Measurements from ENCODE around the gene FKRP.
"Not testable (repeated sequence)": the region's sequence is repeated elsewhere in the genome, so short reads cannot be mapped to it uniquely, and the experiment has no call there.

Gene FKRP

GRCh38 chr19:46745521-46746280 is at the start of gene FKRP:
TSS of gene FKRP (plus strand) at chr19:46746057. CDS start at chr19:46755451, 9,394 bp downstream.
- DNase-seq: no peak

DNA sequence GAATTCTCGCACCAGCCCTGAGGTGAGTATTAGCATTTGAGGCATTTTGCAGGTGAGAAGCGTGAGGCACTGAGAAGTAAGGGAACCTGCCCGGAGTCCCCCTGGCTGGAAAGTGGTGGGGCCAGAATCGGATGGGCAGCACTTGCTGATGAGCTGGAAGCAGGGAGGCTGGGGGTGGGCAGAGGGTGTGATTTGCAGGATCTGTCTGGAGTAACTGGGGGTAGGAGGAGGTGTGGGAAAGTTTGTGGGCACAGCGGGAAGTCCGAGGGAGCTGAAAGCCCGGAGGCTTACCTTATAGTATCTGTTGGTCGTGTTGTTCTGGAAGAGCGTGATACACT is 49.0 kb upstream of the FKRP start:
- DNase-seq: no peak

- no peak for DNase-seq
These were observed 48.5 kb upstream of the FKRP start for GRCh38 chr19:46697204-46697960.

GRCh38 chr19:46698395-46699321 is 47.2 kb upstream of the FKRP start:
- DNase-seq: no peak

GRCh38 chr19:46700704-46701103 is 45.2 kb upstream of the FKRP start:
- no peak for DNase-seq

DNA sequence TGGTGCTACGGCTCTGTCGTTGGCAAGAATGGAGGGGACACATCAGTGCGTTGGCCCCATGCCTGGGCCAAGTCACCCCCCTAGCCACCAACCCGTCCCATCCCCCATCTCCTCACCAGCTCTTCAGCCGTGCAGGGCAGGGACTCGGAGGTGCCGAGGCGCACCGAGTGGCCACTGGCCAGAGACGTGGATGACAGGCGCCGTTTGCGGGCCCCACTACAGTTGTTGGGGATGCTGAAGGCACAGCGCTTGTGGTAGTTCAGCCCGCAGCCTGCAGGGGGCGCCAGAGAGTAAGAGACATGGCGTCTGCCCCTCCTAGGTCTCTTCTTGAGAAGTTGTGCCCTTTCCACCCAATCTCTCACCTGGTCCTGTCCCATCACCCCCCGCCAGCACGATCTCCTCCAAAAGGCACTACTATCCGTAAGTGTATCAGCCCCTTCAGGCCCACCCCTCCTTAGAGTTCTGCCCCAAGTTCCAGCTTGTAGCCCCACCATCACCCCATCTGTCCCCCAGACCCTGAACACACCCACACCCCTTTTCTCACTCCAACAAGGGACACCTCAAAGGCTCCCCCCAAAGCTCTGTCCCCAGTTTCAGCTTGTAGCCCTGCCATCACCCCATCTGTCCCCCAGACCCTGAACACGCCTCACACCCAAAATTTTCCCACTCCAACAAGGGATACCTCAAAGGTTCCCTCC is 41.3 kb upstream of the FKRP start:
- DNase-seq: no peak

- no peak for DNase-seq
These were observed 35.2 kb upstream of the FKRP start for GRCh38 chr19:46710687-46711086.

GRCh38 chr19:46712768-46713338 is 33.0 kb upstream of the FKRP start:
- DNase-seq: not testable (repeated sequence)

- peak; percentile 77 for DNase-seq
These were observed 31.9 kb upstream of the FKRP start for GRCh38 chr19:46713781-46714443.

GRCh38 chr19:46714444-46715106 is 31.3 kb upstream of the FKRP start:
- DNase-seq: no peak

- DNase-seq: no peak
These were observed 30.3 kb upstream of the FKRP start for GRCh38 chr19:46715620-46715974.

GRCh38 chr19:46715975-46716671 is 29.7 kb upstream of the FKRP start:
- no peak for DNase-seq

DNA sequence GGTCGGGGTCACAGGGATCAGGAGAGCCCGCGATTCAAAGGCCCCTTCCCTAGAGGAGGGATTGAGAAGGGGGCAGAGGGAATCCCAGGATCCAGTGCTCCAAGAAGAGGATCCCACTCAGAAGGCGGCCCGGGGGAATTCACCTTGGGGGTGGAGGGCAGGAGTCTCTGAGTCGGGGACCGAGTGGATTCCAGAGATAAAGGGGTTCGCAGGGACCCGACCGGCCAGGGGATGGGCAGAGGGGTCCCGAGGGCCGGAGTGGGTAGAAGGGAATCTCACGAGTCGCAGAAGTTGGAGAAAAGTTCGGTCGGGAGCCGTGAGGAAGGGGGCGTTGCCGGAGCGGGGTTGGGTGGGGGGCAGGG is 29.2 kb upstream of the FKRP start:
- DNase-seq: no peak

DNA sequence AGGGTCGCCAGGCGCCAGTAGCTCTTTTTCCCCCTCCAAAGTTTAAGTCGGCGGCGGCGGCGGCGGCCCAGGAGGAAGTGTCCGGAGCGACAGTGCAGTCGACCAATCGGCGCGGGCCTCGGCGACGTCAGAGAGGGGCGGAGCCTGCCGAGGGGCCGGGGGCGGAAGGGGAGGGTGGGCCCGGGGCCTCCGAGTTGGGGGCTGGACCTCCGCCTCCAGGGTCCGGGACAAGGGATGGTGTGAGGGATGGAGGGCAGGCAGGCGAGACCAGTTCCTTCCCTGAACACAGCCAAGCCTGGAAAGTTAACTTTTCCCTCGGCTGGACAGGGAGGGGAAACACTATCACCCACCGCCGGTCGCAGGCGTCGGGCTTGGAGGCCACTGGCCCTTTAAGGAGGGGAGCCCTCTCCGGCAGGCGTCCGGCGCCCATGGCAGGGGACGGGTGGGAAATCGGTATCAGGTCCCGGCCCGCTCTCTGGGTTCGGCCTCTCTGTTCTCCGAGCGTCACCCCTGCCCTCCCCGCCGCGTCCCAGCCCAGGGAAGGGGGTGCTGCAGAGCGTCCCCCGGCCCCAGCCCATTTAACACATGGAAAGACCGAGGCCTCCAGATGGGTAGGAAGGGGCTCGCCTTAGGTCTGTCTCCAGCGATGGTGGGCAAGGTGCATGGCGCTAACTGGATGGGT is 28.7 kb upstream of the FKRP start, which contains the start of gene PRKD2:
Gene PRKD2 (minus strand): TSS at position 81 of the 682 bp plus-strand sequence. CDS start 744 bp downstream, outside the sequence.
- no peak for DNase-seq

DNA sequence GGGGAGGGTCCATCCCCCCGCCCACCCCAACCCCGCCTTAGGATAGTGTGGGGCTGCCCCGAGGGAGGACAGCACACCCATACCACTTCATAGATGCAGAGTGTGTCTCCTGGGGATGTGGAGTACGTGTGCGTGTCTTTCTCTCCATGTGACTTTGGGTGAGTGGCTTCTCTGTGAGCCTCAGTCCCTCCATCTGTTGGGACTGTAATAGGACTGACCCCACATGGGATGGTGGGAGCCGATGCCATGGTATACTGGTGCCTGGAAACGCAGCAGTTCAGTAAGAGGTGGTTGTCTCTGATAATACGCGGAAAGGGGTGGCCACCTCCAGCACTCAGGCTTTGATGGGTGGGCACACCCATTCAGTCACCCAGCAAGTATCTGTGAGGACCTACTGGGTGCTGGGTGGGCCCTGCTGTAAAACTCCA is 28.1 kb upstream of the FKRP start:
- no peak for DNase-seq

DNA sequence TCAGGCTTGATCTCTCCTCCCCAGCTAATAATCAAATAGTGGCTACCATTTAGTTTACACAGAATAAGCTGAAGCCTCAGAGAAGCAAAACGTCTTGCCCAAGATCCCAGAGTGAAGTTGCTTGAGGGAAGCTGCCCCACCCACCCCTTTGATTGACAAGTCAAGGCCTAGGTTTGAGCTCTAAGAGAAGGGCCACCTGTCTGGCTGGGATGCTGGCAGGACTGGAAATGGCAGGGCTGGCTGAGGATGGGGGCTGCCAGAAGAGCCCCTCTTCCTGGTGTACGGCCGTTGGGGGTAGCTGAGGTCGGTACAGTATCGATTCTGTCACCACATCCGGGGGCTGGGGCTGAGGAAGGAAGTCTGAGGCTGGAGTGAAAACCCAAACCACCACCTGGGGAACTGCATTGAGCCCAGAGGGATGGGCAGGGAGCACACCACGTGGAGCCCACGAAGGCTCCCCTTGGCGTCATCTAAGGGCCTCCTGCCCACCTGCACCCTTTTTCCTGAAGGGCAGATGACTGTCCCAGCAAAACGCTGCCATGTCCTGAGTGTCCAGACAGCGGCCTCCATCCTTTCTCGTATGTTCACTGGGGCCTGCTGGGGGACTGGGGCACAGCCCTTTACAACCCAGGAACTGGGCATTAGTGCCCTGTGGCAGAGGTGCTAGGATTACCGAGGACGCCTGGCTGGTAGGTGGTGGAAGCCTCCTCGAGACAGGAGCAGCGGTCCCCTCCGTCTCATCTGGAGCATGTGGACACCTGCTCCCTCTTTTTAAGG is 27.5 kb upstream of the FKRP start:
- DNase-seq: no peak

DNA sequence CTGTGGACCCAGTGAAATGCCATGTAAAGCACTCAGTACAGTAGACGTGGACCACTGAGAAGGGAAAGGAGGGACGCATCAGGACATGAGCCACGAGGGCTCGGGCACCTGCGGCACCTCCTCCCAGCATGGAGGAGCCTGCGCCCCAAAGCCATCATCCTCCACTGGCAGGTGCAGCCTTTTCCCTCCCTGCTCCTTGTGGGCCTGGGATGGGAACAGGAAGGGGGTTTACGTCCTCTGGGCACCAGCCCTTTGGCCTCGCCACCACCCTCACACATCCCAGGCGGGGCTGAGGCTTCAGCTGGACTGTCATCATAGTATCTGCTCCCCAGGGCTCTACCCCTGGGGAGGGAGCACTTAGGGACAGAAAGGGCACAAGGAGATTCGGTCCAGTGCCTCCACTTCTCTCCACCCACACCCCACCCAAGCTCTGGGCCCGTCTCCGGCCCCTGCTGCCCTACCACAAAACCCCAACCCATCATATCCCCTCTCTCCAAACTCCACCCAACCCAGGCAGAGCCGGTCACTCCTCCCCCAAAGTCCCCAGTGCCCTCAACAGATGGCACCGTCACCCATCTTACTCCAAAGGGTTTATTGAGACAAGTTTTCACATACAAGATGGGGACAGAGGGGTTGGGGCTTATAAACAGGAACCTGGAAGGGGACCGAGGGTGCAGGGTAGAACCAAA is 26.8 kb upstream of the FKRP start:
- DNase-seq: no peak
